Glutamatergic neuron (in vitro differentiated cells): ENCODE results near the gene SV2B. TPM values are rescaled to one million over a fixed set of nuclear protein-coding genes. Genes with fewer than 3 reads are reported as not detected.

Experiments
- DNase-seq: peaks from one replicate; pipeline ENCODE4 v3.0.0; 2022
- H3K27ac Mint-ChIP-seq: one replicate; pipeline ENCODE4 v1.8.0; 2020; ENCODE audit warnings: mild to moderate bottlenecking, mixed read lengths, inconsistent platforms; ENCODE audit not compliant: unreplicated experiment
- H3K27me3 Mint-ChIP-seq: one replicate; pipeline ENCODE4 v1.8.0; 2020; ENCODE audit warnings: mild to moderate bottlenecking, moderate library complexity, mixed read lengths, inconsistent platforms; ENCODE audit not compliant: unreplicated experiment
- H3K36me3 Mint-ChIP-seq: one replicate; pipeline ENCODE4 v1.8.0; 2020; ENCODE audit warnings: mild to moderate bottlenecking, mixed read lengths, inconsistent platforms; ENCODE audit not compliant: unreplicated experiment
- H3K4me1 Mint-ChIP-seq: one replicate; pipeline ENCODE4 v1.8.0; 2020; ENCODE audit warnings: mild to moderate bottlenecking, low read depth, mixed read lengths, inconsistent platforms; ENCODE audit not compliant: unreplicated experiment
- H3K4me3 Mint-ChIP-seq: one replicate; pipeline ENCODE4 v1.8.0; 2020; ENCODE audit warnings: mild to moderate bottlenecking, mixed read lengths, inconsistent platforms; ENCODE audit not compliant: unreplicated experiment
- H3K9me3 Mint-ChIP-seq: one replicate; pipeline ENCODE4 v1.8.0; 2020; ENCODE audit warnings: mild to moderate bottlenecking, moderate library complexity, mixed read lengths, inconsistent platforms; ENCODE audit not compliant: unreplicated experiment
- CTCF ChIP-seq: fragments of 200-600 bp; sonication (generic); IDR thresholded peaks from one replicate; pipeline ENCODE4 v1.5.0; 2021; ENCODE audit not compliant: partially characterized antibody, unreplicated experiment
- total RNA-seq: library from RNA; stranded (reverse); fragmentation: NEBNext Ultra II Directional; extraction: Animal tissue kit (Norgen Biotek cat#: 25700); gene quantifications from one replicate; pipeline ENCODE4 v1.2.1, GENCODE V29; 2021; ENCODE audit not compliant: unreplicated experiment

Gene SV2B
- total RNA-seq, 1 donor from 2014 or later: 7.1 TPM

GRCh38 chr15:91238644-91239425 lies 138.8 kb downstream of the SV2B start:
- H3K36me3 Mint-ChIP-seq: no peaks in the 10 kb centered on the region

GRCh38 chr15:91243826-91244225 lies 143.8 kb downstream of the SV2B start:
- Mint-ChIP-seq H3K27me3 (no peaks in the 10 kb centered on the region), H3K27ac (no peak overlapping the region), H3K4me3 (no peak overlapping the region), H3K9me3 (no peaks in the 10 kb centered on the region), H3K36me3 (no peaks in the 10 kb centered on the region), H3K4me1 (no peaks in the 10 kb centered on the region)
- no peak for TF ChIP-seq CTCF
- no peak for DNase-seq

More at GRCh38 chr15:91238644-91239425, 138.8 kb downstream of the SV2B start:
- no peak for TF ChIP-seq CTCF
- no peak overlapping the region for H3K4me3 Mint-ChIP-seq
- H3K27me3 Mint-ChIP-seq: peaks cover 2% of the 10 kb centered on the region
- no peaks in the 10 kb centered on the region for H3K9me3 Mint-ChIP-seq
- H3K27ac Mint-ChIP-seq: no peak overlapping the region
- DNase-seq: no peak
- H3K4me1 Mint-ChIP-seq: no peaks in the 10 kb centered on the region

GRCh38 chr15:91244919-91245318 lies 144.9 kb downstream of the SV2B start:
- no peaks in the 10 kb centered on the region for H3K36me3 Mint-ChIP-seq
- no peak for TF ChIP-seq CTCF
- no peaks in the 10 kb centered on the region for H3K9me3 Mint-ChIP-seq
- no peaks in the 10 kb centered on the region for H3K27me3 Mint-ChIP-seq
- no peak overlapping the region for H3K4me3 Mint-ChIP-seq
- DNase-seq: no peak
- H3K4me1 Mint-ChIP-seq: no peaks in the 10 kb centered on the region
- no peak overlapping the region for H3K27ac Mint-ChIP-seq

- TF ChIP-seq CTCF: no peak
- Mint-ChIP-seq H3K4me3 (no peak overlapping the region), H3K9me3 (no peaks in the 10 kb centered on the region), H3K36me3 (no peaks in the 10 kb centered on the region), H3K27ac (no peak overlapping the region), H3K27me3 (no peaks in the 10 kb centered on the region), H3K4me1 (no peaks in the 10 kb centered on the region)
- DNase-seq: no peak
Observed at GRCh38 chr15:91246998-91247397, 146.9 kb downstream of the SV2B start.

GRCh38 chr15:91249591-91249990 lies 149.5 kb downstream of the SV2B start:
- H3K9me3 Mint-ChIP-seq: no peaks in the 10 kb centered on the region
- TF ChIP-seq CTCF: no peak
- H3K36me3 Mint-ChIP-seq: no peaks in the 10 kb centered on the region
- H3K4me1 Mint-ChIP-seq: no peaks in the 10 kb centered on the region
- peaks cover 5% of the 10 kb centered on the region for H3K27me3 Mint-ChIP-seq
- H3K4me3 Mint-ChIP-seq: no peak overlapping the region
- no peak overlapping the region for H3K27ac Mint-ChIP-seq
- no peak for DNase-seq
